ENCODE results near the gene MGME1. TPM values are rescaled to one million over a fixed set of nuclear protein-coding genes. Genes with fewer than 3 reads are reported as not detected.

Gene MGME1, protein sequence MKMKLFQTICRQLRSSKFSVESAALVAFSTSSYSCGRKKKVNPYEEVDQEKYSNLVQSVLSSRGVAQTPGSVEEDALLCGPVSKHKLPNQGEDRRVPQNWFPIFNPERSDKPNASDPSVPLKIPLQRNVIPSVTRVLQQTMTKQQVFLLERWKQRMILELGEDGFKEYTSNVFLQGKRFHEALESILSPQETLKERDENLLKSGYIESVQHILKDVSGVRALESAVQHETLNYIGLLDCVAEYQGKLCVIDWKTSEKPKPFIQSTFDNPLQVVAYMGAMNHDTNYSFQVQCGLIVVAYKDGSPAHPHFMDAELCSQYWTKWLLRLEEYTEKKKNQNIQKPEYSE
- total RNA-seq = 10 to 100 TPM; 16.1 to 38.0 (median 19.0) TPM

DNA sequence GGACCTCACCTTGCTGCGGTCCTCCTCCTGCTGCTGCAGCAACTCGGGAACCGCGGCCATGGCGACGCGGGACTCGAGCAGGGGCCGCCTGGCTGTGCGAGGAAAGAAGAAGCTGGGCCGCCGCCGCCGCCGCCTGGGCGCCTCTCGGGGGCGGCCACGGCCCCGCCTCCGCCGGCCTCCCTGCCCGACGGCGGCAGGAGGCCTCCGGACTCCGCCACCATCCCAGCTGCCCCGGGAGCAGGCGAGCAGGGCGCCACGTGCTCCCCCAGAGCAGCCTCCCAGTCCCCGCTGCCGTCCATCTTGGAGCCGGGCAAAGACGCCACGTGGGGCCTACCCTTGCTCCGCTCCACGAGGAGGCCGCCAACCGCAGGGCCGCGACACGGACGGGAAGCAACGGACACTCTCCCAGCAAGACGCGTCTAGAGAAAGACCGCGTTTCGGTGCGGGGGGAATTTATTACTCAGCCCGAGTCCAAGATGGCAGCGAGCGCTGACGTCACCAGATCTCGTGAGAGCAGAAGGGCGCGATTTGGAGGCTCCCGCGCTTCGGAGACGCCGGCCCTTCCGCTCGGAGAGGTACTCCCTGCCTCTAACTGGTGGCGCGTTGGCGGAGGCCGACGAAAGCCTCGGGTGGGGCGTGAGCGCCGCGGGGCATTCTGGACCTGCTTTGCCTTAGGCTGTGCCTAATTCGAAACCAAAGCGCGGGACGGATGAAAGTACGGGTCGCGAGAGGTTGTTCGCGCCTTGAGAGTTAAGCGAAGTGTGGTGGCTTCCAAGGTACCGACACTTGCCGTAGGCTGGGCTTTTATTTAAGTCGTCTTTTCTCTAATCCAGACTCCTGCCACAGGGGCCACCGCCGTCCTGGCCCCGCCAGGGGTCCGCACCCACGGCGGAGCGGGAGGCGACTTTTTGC, at the start of gene MGME1, which contains the start of gene SNX5:
Gene MGME1 (plus strand): TSS at position 653 of the 912 bp plus-strand sequence. CDS start 842 bp downstream, outside the sequence.
Gene SNX5 (minus strand): TSS at position 429 of the 912 bp plus-strand sequence. CDS start 369 bp downstream, at position 60.
- no peaks in the 10 kb centered on the region for H3K36me3 ChIP-seq
- H3K27me3 ChIP-seq = no peaks in the 10 kb centered on the region
- peaks cover 0 to 53% (median 28%) of the 10 kb centered on the region in 4 donors for H3K4me1 ChIP-seq
- H3K9me3 ChIP-seq = no peaks in the 10 kb centered on the region
- H3K4me3 ChIP-seq = peak within 1 kb of the TSS; percentile 73 to 89 (median 81)
- H3K27ac ChIP-seq = peak within 1 kb of the TSS; percentile 94 to 97 (median 95)
- DNase-seq = peak; percentile 98 to 100 (median 99)
- peak; percentile 67 to 84 for TF ChIP-seq POLR2A (IDR thresholded peaks at IDR 0.05)
- TF ChIP-seq, protein P1, sequence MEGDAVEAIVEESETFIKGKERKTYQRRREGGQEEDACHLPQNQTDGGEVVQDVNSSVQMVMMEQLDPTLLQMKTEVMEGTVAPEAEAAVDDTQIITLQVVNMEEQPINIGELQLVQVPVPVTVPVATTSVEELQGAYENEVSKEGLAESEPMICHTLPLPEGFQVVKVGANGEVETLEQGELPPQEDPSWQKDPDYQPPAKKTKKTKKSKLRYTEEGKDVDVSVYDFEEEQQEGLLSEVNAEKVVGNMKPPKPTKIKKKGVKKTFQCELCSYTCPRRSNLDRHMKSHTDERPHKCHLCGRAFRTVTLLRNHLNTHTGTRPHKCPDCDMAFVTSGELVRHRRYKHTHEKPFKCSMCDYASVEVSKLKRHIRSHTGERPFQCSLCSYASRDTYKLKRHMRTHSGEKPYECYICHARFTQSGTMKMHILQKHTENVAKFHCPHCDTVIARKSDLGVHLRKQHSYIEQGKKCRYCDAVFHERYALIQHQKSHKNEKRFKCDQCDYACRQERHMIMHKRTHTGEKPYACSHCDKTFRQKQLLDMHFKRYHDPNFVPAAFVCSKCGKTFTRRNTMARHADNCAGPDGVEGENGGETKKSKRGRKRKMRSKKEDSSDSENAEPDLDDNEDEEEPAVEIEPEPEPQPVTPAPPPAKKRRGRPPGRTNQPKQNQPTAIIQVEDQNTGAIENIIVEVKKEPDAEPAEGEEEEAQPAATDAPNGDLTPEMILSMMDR (IDR thresholded peaks at IDR 0.05) = peak in 1 of 6 experiments; percentile 6

DNA sequence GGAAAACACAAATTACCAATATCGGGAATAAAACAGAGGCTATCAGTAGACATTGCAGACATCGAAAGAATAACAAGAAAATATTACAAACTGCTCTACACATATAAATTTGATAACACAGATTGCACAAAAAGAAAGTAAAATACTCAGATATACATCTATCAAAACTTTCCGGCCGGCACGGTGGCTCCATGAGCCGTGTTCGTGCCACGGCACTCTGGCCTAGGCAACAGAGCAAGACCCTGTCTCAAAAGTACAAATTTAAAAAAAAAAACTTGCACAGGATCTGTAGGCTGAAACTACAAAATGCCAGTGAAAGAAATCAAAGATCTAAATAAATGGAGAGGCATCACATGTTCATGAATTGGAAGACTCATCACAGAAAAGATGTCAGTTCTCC, 49.7 kb upstream of the MGME1 start:
- TF ChIP-seq, protein P1 (IDR thresholded peaks at IDR 0.05) = no peak
- TF ChIP-seq POLR2A (IDR thresholded peaks at IDR 0.05) = no peak

DNA sequence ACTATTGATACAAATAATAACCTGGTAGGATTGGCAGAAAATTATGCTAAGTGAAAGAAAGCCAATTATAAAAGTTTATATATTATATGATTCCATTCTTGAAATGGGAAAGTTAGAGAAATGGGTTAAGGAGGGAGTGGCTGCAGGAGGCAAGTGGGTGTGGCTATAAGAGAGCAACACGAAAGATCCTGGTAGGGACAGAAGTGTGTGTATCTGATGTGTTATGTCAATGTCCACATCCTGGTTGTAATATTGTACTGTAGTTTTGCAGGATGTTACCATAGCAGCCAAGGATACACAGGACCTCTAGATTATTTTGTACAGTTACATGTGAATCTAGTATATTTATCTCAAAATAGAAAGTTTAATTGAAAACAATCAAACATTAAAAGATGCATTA, 47.0 kb upstream of the MGME1 start:
- no peak overlapping the region for H3K27ac ChIP-seq
- no peak for DNase-seq
- H3K27me3 ChIP-seq = no peaks in the 10 kb centered on the region

More for the DNA sequence above, 49.7 kb upstream of the MGME1 start:
- no peaks in the 10 kb centered on the region for H3K4me1 ChIP-seq
- no peaks in the 10 kb centered on the region for H3K9me3 ChIP-seq
- no peaks in the 10 kb centered on the region for H3K27me3 ChIP-seq
- DNase-seq = no peak
- H3K36me3 ChIP-seq = no peaks in the 10 kb centered on the region
- no peak overlapping the region for H3K4me3 ChIP-seq
- H3K27ac ChIP-seq = no peak overlapping the region

DNA sequence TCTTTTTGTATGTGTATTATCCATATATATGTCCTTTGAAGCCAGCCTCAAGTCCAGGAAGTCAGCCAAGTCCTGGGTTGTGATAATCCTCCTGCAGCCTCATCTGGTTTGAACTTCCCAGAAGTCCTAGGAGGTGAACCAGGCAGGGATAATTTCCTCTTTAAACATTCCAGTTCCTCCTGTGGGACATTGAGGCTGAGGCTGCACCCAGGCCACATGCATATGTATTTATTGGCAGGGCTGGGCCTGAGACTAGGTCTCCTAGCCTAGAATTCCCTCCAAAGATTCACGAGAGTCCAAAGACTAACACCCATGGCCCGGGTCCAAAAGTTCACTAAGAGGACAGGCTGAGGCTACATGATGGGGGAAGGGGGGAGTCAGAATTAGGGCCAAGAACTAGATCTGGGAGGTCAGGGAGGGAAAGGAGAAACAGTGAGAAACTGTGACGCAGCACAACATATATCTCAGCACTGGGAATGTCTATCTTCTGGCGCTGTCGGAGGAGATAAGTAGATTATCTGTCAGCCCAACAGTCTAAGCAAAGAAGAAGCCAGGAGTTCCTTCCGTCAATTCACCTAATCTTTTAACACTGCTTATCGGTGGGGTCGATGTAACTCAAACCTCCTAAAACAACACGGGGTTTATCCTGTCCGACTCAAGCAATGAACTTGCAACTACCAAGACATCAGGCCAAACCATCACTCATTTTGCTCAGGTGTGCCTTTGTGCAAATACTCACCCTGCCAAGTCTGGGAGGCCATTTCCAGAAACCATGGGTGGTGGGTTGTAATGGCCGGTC, 43.5 kb upstream of the MGME1 start:
- no peak overlapping the region for H3K4me3 ChIP-seq
- peak in 2 of 3 donors; percentile 69 to 71 for DNase-seq
- H3K36me3 ChIP-seq = no peaks in the 10 kb centered on the region
- peak in 1 of 2 donors; percentile 21 for TF ChIP-seq POLR2A (IDR thresholded peaks at IDR 0.05)
- TF ChIP-seq, protein P1 (IDR thresholded peaks at IDR 0.05) = no peak
- H3K27me3 ChIP-seq = no peaks in the 10 kb centered on the region
- no peaks in the 10 kb centered on the region for H3K9me3 ChIP-seq
- H3K4me1 ChIP-seq = peaks cover 0 to 38% (median 6%) of the 10 kb centered on the region in 4 donors
- H3K27ac ChIP-seq = peak overlapping the region in 2 of 4 donors; percentile 14 to 68

More for the DNA sequence above, 47.0 kb upstream of the MGME1 start:
- no peak overlapping the region for H3K4me3 ChIP-seq
- no peaks in the 10 kb centered on the region for H3K9me3 ChIP-seq
- no peaks in the 10 kb centered on the region for H3K36me3 ChIP-seq
- H3K4me1 ChIP-seq = peaks cover 0 to 17% (median 6%) of the 10 kb centered on the region in 4 donors
- TF ChIP-seq, protein P1 (IDR thresholded peaks at IDR 0.05) = no peak
- TF ChIP-seq POLR2A (IDR thresholded peaks at IDR 0.05) = no peak

DNA sequence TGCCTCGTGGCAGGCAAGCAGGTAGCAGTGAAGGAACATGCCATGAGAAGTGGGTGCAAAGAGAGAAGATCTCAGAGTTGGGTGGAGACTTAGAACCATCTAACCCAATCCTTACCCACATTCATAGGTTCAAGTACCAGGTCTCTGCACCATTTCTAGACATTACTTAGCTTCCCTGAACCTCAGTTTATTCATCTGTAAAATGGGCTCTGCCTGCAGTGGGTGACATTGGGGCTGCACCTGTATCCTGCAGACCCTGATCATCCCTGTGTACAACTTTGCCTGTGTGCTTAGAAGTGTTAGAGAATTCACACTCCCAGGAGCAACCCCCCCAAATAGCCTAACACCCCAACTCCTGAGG, 42.9 kb upstream of the MGME1 start:
- Histone ChIP-seq H3K4me1 (peaks cover 0 to 38% (median 6%) of the 10 kb centered on the region in 4 donors), H3K9me3 (no peaks in the 10 kb centered on the region), H3K36me3 (no peaks in the 10 kb centered on the region), H3K27me3 (no peaks in the 10 kb centered on the region), H3K27ac (peak overlapping the region in 2 of 4 donors; percentile 14 to 68), H3K4me3 (no peak overlapping the region)
- DNase-seq = no peak
- TF ChIP-seq, protein P1 (IDR thresholded peaks at IDR 0.05) = no peak
- no peak for TF ChIP-seq POLR2A (IDR thresholded peaks at IDR 0.05)

All from Peyer's patch (tissue), 4 donors.